A549 (cell line): Measurements from ENCODE around the gene ATP7B.

Source experiments
- CTCF ChIP-seq: fragments of >200 bp; sonication (Bioruptor Twin); formaldehyde crosslinking; IDR thresholded peaks from 3 replicates; pipeline ENCODE4 v1.5.1; 2016
- RAD21 ChIP-seq, 2 experiments: fragments of >200 bp in 1 of 2; sonication (Bioruptor Twin) in 1 of 2; formaldehyde crosslinking in 1 of 2; IDR thresholded peaks in 1 of 2; conservative IDR thresholded peaks in 1 of 2; 2 replicates in 1 of 2; 3 replicates in 1 of 2; pipeline ENCODE4 v1.6.1; 2012 to 2018; ENCODE audit warnings: inconsistent platforms in 1 of 2
- SMC3 ChIP-seq: fragments of >200 bp; sonication (Bioruptor Twin); formaldehyde crosslinking; IDR thresholded peaks from 3 replicates; pipeline ENCODE4 v1.6.1; 2018; ENCODE audit warnings: inconsistent platforms

- TF ChIP-seq RAD21 (conservative IDR thresholded peaks at IDR 0.05 in 1 of 2, IDR thresholded peaks at IDR 0.05 in 1 of 2) (no peak), SMC3 (no peak), CTCF (no peak)
These were observed 14.1 kb downstream of the ATP7B start for GRCh38 chr13:51997186-51997585.
